GM18517 (cell line): Measurements from ENCODE around the gene GTPBP2.
"Not testable (repeated sequence)": the region's sequence is repeated elsewhere in the genome, so short reads cannot be mapped to it uniquely, and the experiment has no call there.

Experiments used
- ATAC-seq: cut with Tn5 transposase; IDR thresholded peaks from one replicate; pipeline ENCODE4 v1.9.1; 2021; ENCODE audit warnings: mild to moderate bottlenecking, moderate library complexity; ENCODE audit not compliant: unreplicated experiment

The GTPBP2 gene

GRCh38 chr6:43624786-43625288 lies 4.2 kb downstream of the GTPBP2 start:
- ATAC-seq = no peak

GRCh38 chr6:43623880-43624785 lies 4.9 kb downstream of the GTPBP2 start:
- no peak for ATAC-seq

GRCh38 chr6:43622541-43622940 lies 6.5 kb downstream of the GTPBP2 start:
- no peak for ATAC-seq

DNA sequence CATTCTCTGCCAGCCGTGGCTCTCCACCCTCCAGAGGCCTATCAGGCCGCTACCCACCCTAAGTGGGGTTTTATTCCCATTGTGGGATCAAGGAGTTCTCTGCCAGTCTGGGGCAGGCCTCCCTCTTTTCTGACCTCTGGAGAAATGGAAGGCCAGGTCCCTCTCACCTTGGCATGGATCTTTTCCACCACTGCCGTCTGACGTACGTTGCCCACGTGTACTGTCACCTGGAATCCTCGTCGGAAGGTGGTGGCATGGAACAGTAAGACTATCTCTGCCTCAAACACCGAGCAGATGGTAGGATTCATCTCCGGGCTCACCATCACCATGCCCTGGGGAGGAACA lies 7.3 kb downstream of the GTPBP2 start:
- no peak for ATAC-seq

GRCh38 chr6:43621078-43621835 lies 7.8 kb downstream of the GTPBP2 start:
- no peak for ATAC-seq

- no peak for ATAC-seq
Measured at GRCh38 chr6:43616725-43617472, 12.2 kb downstream of the GTPBP2 start.

- no peak for ATAC-seq
Measured at GRCh38 chr6:43614396-43614730, 14.7 kb downstream of the GTPBP2 start.

- no peak for ATAC-seq
Measured at GRCh38 chr6:43613721-43614395, 15.2 kb downstream of the GTPBP2 start.

DNA sequence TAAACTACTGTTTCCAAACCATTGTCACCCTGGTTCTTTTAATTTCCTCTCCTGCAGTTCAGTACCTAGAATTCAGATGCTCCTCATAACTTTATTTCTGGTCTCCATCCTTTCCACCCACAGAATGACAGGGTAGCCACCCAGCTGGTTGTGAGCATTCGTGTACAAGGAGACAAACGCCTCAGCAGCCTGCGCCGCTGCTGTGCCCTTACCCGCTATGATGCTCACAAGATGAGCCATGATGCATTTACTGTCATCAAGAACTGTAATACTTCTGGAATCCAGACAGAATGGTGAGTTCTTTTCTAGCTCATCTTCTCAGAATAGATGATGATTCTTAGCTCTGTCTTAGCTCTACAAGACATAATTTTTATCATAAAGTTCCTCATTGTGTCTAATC lies 18.6 kb downstream of the GTPBP2 start:
- no peak for ATAC-seq

- ATAC-seq = no peak
Measured at GRCh38 chr6:43609402-43609801, 19.7 kb downstream of the GTPBP2 start.

GRCh38 chr6:43608807-43609206 lies 20.3 kb downstream of the GTPBP2 start:
- ATAC-seq = no peak

DNA sequence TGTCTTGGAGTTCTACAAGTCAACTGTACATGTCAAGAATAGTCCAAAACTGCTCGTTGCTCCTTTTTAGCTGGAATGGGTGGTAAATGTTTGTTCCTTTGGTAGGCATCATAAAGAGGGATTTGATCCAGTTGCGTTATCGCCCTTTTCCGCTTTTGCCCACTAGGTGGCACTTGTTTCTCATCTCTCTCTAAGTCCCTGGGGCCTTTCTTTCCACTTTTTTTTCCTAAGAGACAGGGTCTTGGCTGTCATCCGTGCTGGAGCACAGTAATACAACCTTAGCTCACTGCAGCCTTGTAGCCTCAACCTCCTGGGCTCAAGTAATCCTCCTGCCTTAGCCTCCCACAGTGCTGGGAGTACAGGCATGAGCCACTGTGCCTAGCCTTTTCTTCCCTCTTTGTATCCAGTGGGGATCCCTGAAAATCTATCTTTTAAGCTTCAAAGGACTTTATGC lies 20.7 kb downstream of the GTPBP2 start:
- ATAC-seq = no peak

- no peak for ATAC-seq
Measured at GRCh38 chr6:43606019-43606418, 23.0 kb downstream of the GTPBP2 start.

GRCh38 chr6:43604174-43604573 lies 24.9 kb downstream of the GTPBP2 start:
- no peak for ATAC-seq

DNA sequence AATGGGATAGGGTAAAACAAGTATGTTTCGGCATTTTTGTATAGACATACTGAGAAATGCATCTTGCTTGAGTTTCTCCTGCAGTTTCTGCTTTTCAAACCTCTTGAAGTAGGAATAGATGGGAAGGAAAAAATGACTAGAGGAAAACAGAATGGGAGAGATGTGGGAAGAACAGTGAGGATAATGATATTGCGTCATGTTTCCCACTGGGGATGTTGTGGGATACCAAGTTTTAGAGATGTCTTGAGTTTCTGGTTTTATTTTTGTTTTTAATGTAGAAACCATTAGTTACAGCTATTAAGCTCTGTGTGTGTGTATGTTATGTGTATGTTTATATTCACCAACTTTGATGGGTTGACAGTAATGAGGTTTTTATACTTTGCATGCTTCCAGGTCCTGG lies 28.5 kb downstream of the GTPBP2 start:
- no peak for ATAC-seq

- no peak for ATAC-seq
Measured at GRCh38 chr6:43593938-43594337, 35.1 kb downstream of the GTPBP2 start.

- ATAC-seq = not testable (repeated sequence)
Measured at GRCh38 chr6:43589564-43589963, 39.5 kb downstream of the GTPBP2 start.

DNA sequence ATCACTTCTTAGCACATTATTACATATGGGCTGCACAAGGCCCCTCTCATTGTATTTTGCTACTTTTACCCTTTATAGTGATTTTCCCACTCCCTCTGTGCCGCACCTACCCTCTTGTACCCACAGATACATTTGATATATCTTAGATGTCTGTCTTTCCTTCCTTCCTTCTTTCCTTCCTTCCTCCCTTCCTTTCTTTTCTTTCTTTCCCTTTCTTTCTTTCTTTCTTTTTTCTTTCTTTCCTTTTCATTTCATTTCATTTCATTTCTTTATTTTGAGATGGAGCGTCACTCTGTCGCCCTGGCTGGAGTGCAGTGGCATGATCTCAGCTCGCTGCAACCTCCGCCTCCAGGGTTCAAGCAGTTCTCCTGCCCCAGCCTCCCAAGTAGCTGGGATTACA lies 40.9 kb downstream of the GTPBP2 start:
- no peak for ATAC-seq

- ATAC-seq = no peak
Measured at GRCh38 chr6:43584892-43585570, 44.0 kb downstream of the GTPBP2 start.

DNA sequence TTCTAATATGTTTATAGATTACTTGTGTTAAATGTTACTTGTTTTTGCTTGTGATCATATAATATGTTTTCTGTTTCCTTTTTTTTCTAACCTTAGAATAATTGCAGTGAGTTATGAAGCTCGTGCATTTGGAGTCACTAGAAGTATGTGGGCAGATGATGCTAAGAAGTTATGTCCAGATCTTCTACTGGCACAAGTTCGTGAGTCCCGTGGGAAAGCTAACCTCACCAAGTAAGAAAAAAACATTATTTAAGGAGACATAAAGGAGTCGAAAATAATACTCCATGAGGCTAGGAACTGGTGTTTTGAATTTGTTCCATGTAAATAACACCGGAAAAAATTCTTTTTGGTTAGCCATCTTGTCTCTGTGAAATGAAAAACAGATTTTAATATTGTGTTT lies 46.2 kb downstream of the GTPBP2 start:
- no peak for ATAC-seq
